ENCODE data around the gene TPD52L1. TPM values are rescaled to one million over a fixed set of nuclear protein-coding genes. Genes with fewer than 3 reads are reported as not detected.

Gene TPD52L1
- total RNA-seq, 2 experiments from 2014 or later: 0.89 to 1.4 TPM

DNA sequence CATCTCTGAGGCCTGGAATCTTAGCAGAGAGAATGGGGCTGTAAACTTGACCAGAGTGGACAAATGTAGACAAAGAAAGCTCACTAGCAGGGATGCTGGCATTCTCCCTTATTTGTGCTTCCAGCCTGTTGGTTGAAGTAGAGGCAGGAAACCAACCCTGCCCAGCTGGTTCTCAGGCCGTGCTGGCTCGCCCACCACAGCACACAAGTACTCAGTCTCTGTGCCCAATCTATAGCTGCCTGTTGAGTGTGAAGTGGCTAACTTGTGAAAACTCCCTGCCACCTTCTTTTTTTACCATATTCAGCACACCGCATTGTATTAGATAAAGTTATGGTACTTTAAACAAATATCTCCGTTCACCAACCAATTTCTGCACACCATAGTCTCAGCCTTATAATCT, 110.9 kb downstream of the TPD52L1 start:
- Mint-ChIP-seq H3K36me3 (ENCODE audit: low read depth) (no peaks in the 10 kb centered on the region), H3K9me3 (ENCODE audit: low read depth) (no peaks in the 10 kb centered on the region), H3K27ac (no peak overlapping the region), H3K4me3 (no peak overlapping the region), H3K27me3 (no peaks in the 10 kb centered on the region), H3K4me1 (no peaks in the 10 kb centered on the region)
- POLR2A ChIA-PET: no interaction called here
- no peak for DNase-seq
- ATAC-seq: no peak
- CTCF ChIA-PET: interaction anchor here (1.3 kb wide), 1 partner anchor 111 kb away, joined by 6 read pairs; the partner anchor contains the start of gene TPD52L1
- intact Hi-C loops (cut with DNase I, micrococcal nuclease): no loop called here

DNA sequence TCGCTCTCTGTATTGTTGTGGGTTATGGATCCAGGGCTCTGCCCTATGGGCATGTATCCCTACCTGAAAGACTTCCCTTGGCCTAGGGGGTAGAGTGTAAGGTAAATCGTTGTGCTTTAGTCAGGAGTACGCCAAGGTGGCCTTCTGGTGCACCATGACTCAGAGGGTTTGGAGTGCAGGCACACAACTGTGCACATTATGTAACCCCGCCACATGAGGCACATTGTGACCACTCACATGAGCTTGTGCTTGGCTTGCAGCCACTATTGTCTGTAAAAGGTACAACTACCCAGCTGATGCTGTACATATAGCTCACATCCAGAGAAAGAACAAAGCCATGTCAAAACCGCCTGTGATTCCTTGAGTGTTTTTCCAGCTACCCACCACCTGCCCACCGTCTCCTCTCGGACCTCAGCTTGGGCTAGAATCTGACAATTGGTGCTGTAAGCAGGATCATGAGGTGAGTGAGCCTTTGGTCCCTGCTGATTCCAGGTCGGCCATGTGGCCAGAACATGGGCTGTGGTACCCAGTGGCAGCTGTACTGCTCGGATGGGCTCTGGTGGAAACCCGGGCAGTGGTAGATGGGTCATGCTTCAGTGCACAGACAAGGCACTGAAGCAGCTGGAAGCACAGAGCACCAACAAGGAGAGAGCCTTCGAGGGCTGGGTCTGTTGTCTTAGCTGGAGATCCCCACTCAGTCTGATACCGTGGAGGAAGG, 114.4 kb downstream of the TPD52L1 start:
- Mint-ChIP-seq H3K4me1 (no peaks in the 10 kb centered on the region), H3K36me3 (ENCODE audit: low read depth) (peaks cover 10% of the 10 kb centered on the region), H3K27ac (no peak overlapping the region), H3K9me3 (ENCODE audit: low read depth) (no peaks in the 10 kb centered on the region), H3K4me3 (no peak overlapping the region), H3K27me3 (no peaks in the 10 kb centered on the region)
- CTCF ChIA-PET: interaction anchor here (0.7 kb wide), 1 partner anchor 9 kb away, joined by 3 read pairs; no protein-coding TSS in a partner anchor
- no peak for DNase-seq
- intact Hi-C loops (cut with DNase I, micrococcal nuclease): no loop called here
- ATAC-seq: no peak
- POLR2A ChIA-PET: no interaction called here

DNA sequence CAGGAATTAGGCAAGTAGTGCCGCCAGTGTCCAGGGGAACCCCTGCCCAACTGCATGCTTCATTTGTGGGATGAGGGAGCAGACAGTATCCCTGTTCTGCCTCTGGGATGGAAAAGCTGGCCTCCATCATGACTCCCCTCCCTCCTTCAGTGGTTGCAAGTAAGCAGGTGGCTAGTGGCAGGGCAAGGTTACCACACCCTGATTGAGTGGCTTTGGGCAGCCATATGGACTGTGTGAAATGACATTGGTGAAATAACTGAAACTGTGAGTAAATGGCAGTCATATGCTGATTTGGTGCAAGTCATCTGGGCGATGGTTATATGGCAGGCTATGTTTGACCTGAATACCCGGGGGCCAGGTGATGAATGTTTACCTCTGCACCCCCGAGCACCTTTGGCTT, 115.2 kb downstream of the TPD52L1 start:
- POLR2A ChIA-PET: no interaction called here
- CTCF ChIA-PET: no interaction called here
- no peak for ATAC-seq
- no peak overlapping the region for H3K27ac Mint-ChIP-seq
- no peak for DNase-seq
- peaks cover 16% of the 10 kb centered on the region for H3K36me3 Mint-ChIP-seq (ENCODE audit: low read depth)
- intact Hi-C loops (cut with DNase I, micrococcal nuclease): no loop called here
- H3K9me3 Mint-ChIP-seq (ENCODE audit: low read depth): no peaks in the 10 kb centered on the region
- H3K4me1 Mint-ChIP-seq: no peaks in the 10 kb centered on the region
- H3K4me3 Mint-ChIP-seq: no peak overlapping the region
- no peaks in the 10 kb centered on the region for H3K27me3 Mint-ChIP-seq

DNA sequence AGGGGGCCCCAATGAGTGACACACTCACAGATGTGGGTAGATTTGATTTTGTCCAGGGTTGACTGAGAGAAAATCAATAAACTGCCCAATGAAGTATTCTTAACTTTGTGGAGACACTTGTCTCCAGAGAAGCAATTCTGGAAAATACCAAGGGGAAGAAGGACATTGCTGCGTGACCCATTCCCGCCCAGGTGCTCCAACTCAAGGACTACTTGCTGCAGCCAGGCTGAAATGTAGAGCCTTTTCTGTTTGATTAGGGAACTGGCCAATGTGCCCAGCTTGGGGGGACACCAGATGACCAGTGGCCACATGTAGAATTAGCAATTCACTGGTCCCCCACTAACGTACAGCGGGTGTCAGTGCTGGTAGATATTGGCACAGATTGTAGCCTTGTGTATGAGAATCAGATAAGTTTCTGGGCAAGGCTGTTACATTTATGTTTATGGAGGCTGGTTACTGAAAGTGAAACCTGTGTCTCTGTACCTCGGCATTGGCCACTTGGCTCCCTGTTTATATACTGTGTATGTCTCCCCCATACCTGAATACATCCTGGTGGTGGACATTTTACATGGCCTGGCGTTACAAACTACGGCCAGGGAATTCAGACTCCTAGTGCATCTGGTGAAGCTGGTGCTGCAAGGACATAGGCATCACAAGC, 115.9 kb downstream of the TPD52L1 start:
- ChIA-PET CTCF (no interaction called here), POLR2A (no interaction called here)
- no peaks in the 10 kb centered on the region for H3K9me3 Mint-ChIP-seq (ENCODE audit: low read depth)
- peaks cover 23% of the 10 kb centered on the region for H3K36me3 Mint-ChIP-seq (ENCODE audit: low read depth)
- H3K27ac Mint-ChIP-seq: no peak overlapping the region
- intact Hi-C loops (cut with DNase I, micrococcal nuclease): no loop called here
- no peaks in the 10 kb centered on the region for H3K4me1 Mint-ChIP-seq
- no peak for ATAC-seq
- DNase-seq: no peak
- no peaks in the 10 kb centered on the region for H3K27me3 Mint-ChIP-seq
- H3K4me3 Mint-ChIP-seq: no peak overlapping the region

DNA sequence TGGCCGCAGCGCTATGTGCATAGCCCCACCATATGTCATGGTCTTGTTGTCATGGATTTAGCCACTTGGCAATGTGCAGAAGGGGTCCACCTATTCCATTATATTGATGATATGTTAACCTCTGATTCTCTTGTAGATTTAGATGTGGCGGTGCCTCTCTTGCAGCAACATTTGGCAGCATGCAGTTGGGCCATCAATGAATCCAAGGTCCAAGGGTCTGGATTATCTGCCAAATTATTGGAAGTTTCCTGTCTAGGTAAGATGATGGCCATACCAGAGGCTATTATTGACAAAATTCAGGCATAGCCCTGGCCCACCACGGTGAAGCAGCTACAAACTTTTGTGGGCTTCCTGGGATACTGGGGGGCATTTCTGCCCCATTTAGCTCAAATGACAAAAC, 116.8 kb downstream of the TPD52L1 start:
- CTCF ChIA-PET: no interaction called here
- Mint-ChIP-seq H3K27ac (no peak overlapping the region), H3K27me3 (no peaks in the 10 kb centered on the region), H3K9me3 (ENCODE audit: low read depth) (no peaks in the 10 kb centered on the region), H3K4me3 (no peak overlapping the region), H3K36me3 (ENCODE audit: low read depth) (peaks cover 28% of the 10 kb centered on the region), H3K4me1 (no peaks in the 10 kb centered on the region)
- POLR2A ChIA-PET: no interaction called here
- no peak for DNase-seq
- intact Hi-C loops (cut with DNase I, micrococcal nuclease): no loop called here
- no peak for ATAC-seq

DNA sequence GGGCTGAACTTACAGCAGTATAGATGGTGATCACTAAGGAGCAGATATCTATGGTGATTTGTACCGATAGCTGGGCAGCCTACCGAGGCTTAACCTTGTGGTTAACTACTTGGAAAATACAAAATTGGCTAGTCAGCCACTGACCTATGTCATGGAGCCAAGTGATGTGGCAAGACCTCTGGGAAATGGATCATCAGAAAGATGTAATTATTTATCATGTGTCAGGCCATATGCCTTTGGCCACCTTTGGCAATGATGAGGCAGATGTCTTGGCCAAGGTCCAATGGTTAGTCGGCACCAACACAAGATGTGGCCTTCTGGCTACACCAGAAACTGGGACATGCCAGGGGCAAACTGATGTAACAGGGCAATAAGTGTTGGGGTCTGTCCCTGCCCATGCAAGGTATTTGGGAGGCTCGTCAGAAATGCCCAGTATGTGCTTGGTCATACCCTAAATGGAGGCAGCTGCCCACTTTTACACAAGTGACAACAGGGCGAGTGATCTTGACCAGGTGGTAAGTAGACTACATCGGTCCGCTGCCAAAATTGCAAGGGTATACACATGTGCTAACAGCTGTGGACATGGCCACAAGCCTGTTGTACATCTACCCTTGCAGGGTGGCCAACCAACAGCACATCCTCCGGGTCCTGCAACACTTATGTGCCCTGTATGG, 118.0 kb downstream of the TPD52L1 start:
- H3K27ac Mint-ChIP-seq: no peak overlapping the region
- ATAC-seq (no peak), DNase-seq (no peak)
- H3K9me3 Mint-ChIP-seq (ENCODE audit: low read depth): no peaks in the 10 kb centered on the region
- ChIA-PET POLR2A (no interaction called here), CTCF (no interaction called here)
- intact Hi-C loops (cut with DNase I, micrococcal nuclease): no loop called here
- H3K27me3 Mint-ChIP-seq: no peaks in the 10 kb centered on the region
- no peaks in the 10 kb centered on the region for H3K4me1 Mint-ChIP-seq
- H3K36me3 Mint-ChIP-seq (ENCODE audit: low read depth): peaks cover 38% of the 10 kb centered on the region
- H3K4me3 Mint-ChIP-seq: no peak overlapping the region

DNA sequence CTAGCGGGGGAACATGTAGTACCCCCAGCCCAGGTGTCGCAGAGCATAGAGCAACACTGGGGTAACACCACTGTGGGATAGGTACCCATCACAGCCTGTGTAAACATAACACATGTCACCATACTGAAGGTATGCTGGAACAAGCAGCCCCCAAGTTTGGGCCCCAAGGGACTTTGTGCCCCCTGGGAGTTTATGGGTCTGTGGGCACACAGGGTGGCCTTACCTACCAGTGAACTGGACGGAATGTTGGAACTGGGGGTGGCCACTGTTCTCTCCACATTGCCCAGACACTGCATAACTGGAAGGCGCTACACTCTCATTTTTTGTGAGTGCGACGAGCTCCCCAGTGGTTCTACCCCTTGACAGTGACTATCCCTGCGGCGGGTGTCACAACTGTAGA, 119.7 kb downstream of the TPD52L1 start:
- H3K36me3 Mint-ChIP-seq (ENCODE audit: low read depth): peaks cover 46% of the 10 kb centered on the region
- POLR2A ChIA-PET: interaction anchor here (0.6 kb wide), 1 partner anchor 160 kb away, joined by 6 read pairs; no protein-coding TSS in a partner anchor

DNA sequence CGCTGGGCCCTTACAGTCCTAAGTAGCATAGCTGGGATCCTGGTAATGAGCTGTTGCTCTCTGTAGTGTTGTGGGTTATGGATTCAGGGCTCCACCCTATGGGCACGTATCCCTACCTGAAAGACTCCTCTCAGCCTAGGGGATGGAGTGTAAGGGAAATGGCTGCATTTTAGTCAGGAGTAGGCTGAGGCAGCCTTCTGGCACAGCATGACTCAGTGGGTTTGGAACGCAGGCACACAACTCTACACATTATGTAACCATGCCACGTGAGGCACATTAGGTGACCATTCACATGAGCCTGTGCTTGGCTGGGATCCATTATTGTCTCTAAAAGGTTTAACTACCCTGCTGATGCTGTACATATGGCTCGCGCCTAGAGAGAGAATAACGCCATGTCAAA, 120.4 kb downstream of the TPD52L1 start:
- DNase-seq (no peak), ATAC-seq (no peak)
- CTCF ChIA-PET: no interaction called here
- no peak overlapping the region for H3K4me3 Mint-ChIP-seq
- H3K36me3 Mint-ChIP-seq (ENCODE audit: low read depth): peaks cover 52% of the 10 kb centered on the region
- H3K27ac Mint-ChIP-seq: no peak overlapping the region
- no peaks in the 10 kb centered on the region for H3K27me3 Mint-ChIP-seq
- POLR2A ChIA-PET: no interaction called here
- intact Hi-C loops (cut with DNase I, micrococcal nuclease): no loop called here
- H3K9me3 Mint-ChIP-seq (ENCODE audit: low read depth): no peaks in the 10 kb centered on the region
- H3K4me1 Mint-ChIP-seq: peaks cover 6% of the 10 kb centered on the region

More for the DNA sequence above, 119.7 kb downstream of the TPD52L1 start:
- Mint-ChIP-seq H3K4me1 (no peaks in the 10 kb centered on the region), H3K4me3 (no peak overlapping the region), H3K27me3 (no peaks in the 10 kb centered on the region), H3K27ac (no peak overlapping the region), H3K9me3 (ENCODE audit: low read depth) (no peaks in the 10 kb centered on the region)
- DNase-seq: no peak
- CTCF ChIA-PET: no interaction called here
- no peak for ATAC-seq
- intact Hi-C loops (cut with DNase I, micrococcal nuclease): no loop called here

DNA sequence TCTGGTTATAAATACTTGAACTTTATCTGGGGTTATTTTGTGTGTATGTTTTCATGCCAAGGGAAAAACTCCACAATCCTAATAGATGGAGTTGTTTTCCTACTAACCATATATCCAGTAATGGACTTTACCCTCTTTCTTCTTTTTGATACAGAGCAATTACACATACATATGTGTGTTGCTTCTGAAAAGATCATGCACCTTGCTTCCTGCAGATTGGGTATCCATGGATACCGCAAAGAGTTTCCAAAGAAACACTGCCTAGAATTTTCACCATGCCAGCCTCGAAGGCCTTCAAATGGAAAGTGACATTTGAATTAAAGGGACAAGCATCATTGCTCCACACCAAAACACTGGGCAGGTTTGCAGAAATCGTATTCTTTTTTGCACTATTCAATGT, 121.4 kb downstream of the TPD52L1 start:
- Mint-ChIP-seq H3K9me3 (ENCODE audit: low read depth) (no peaks in the 10 kb centered on the region), H3K4me1 (peaks cover 10% of the 10 kb centered on the region), H3K27ac (no peak overlapping the region), H3K4me3 (no peak overlapping the region), H3K36me3 (ENCODE audit: low read depth) (peaks cover 59% of the 10 kb centered on the region), H3K27me3 (no peaks in the 10 kb centered on the region)
- DNase-seq: no peak
- intact Hi-C loops (cut with DNase I, micrococcal nuclease): no loop called here
- POLR2A ChIA-PET: no interaction called here
- no peak for ATAC-seq
- CTCF ChIA-PET: no interaction called here

DNA sequence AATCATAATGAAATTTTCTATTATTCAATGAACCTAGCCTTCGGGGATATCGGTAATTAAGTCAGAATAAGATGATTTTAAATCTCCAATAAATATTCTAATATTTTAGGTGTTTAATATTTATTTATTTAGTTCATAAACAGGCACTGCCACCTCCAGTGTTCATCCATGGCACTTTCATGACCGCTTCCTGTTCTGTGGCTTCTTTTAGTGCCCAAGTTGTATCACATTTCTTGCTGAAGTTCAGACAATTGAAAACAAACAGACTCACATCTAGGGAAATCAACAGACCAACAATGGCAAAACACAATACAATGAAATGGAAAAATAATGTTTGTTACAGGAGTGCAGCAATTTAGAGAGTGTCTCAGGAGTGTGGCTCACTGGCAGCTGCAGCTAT, 122.2 kb downstream of the TPD52L1 start:
- H3K27ac Mint-ChIP-seq: no peak overlapping the region
- POLR2A ChIA-PET: no interaction called here

DNA sequence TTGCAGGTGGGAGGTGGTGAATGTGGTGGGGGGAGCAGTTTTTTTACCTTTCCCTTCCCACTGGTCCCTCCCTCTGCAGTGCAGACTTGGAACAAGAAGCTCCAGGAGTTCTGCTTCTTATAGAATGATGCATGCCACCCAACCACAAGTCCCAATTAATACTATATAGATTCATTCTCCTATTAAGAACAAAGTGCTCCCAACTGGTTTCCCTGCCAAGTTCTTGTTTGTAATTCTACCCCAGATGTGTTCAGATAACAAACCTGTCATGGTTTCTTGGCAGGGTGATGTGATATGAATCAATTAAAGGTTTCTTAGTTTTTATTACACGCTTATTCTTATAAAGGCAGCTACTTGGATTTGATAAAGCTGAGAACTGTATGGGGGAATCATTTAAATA, 124.3 kb downstream of the TPD52L1 start:
- H3K4me1 Mint-ChIP-seq: peaks cover 29% of the 10 kb centered on the region
- ATAC-seq: no peak

More for the DNA sequence above, 122.2 kb downstream of the TPD52L1 start:
- H3K4me3 Mint-ChIP-seq: no peak overlapping the region
- CTCF ChIA-PET: no interaction called here
- DNase-seq (no peak), ATAC-seq (no peak)
- H3K4me1 Mint-ChIP-seq: peaks cover 19% of the 10 kb centered on the region
- H3K9me3 Mint-ChIP-seq (ENCODE audit: low read depth): no peaks in the 10 kb centered on the region
- H3K27me3 Mint-ChIP-seq: no peaks in the 10 kb centered on the region
- H3K36me3 Mint-ChIP-seq (ENCODE audit: low read depth): peaks cover 68% of the 10 kb centered on the region
- intact Hi-C loops (cut with DNase I, micrococcal nuclease): no loop called here

DNA sequence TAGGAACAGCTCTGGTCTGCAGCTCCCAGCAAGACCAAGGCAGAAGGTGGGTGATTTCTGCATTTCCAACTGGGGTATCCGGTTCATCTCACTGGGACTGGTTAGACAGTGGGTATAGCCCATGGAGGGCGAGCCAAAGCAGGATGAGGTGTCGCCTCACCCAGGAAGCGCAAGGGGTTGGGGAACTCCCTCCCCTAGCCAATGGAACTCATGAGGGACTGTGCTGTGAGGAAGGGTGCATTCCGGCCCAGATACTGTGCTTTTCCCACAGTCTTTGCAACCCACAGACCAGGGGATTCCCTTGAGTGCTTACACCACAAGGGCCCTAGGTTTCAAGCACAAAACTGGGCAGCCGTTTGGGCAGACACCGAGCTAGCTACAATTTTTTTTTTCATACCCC, 126.4 kb downstream of the TPD52L1 start:
- DNase-seq (no peak), ATAC-seq (no peak)
- ChIA-PET CTCF (interaction anchor here (0.6 kb wide), 1 partner anchor 1605 kb away, joined by 3 read pairs; no protein-coding TSS in a partner anchor), POLR2A (no interaction called here)
- no peak overlapping the region for H3K4me3 Mint-ChIP-seq
- H3K27ac Mint-ChIP-seq: no peak overlapping the region
- H3K36me3 Mint-ChIP-seq (ENCODE audit: low read depth): peaks cover 85% of the 10 kb centered on the region
- peaks cover 48% of the 10 kb centered on the region for H3K4me1 Mint-ChIP-seq
- intact Hi-C loops (cut with DNase I, micrococcal nuclease): no loop called here
- H3K27me3 Mint-ChIP-seq: no peaks in the 10 kb centered on the region
- H3K9me3 Mint-ChIP-seq (ENCODE audit: low read depth): peaks cover 14% of the 10 kb centered on the region

More for the DNA sequence above, 124.3 kb downstream of the TPD52L1 start:
- Mint-ChIP-seq H3K9me3 (ENCODE audit: low read depth) (peaks cover 8% of the 10 kb centered on the region), H3K4me3 (no peak overlapping the region), H3K27ac (no peak overlapping the region), H3K36me3 (ENCODE audit: low read depth) (peaks cover 80% of the 10 kb centered on the region), H3K27me3 (no peaks in the 10 kb centered on the region)
- no peak for DNase-seq
- ChIA-PET POLR2A (no interaction called here), CTCF (interaction anchor here (1.0 kb wide), 2 partner anchors 10 to 23 kb away, joined by 3 read pairs; no protein-coding TSS in a partner anchor)
- intact Hi-C loops (cut with DNase I, micrococcal nuclease): no loop called here

Measured in activated CD4-positive, alpha-beta T cell treated with anti-CD3 and anti-CD28 coated beads for 36 hours (primary cell).